Raji (cell line): ENCODE results near the gene PCDHGA3.
A peak's percentile ranks its signal among the peaks of the same experiment; 100 is the strongest.

Experiments used
- POLR2A ChIP-seq: IDR thresholded peaks from 2 replicates; pipeline ENCODE4 v1.6.1; 2011; ENCODE audit warnings: low read depth, low read length, control low read depth; ENCODE audit not compliant: insufficient read depth

The PCDHGA3 gene

DNA sequence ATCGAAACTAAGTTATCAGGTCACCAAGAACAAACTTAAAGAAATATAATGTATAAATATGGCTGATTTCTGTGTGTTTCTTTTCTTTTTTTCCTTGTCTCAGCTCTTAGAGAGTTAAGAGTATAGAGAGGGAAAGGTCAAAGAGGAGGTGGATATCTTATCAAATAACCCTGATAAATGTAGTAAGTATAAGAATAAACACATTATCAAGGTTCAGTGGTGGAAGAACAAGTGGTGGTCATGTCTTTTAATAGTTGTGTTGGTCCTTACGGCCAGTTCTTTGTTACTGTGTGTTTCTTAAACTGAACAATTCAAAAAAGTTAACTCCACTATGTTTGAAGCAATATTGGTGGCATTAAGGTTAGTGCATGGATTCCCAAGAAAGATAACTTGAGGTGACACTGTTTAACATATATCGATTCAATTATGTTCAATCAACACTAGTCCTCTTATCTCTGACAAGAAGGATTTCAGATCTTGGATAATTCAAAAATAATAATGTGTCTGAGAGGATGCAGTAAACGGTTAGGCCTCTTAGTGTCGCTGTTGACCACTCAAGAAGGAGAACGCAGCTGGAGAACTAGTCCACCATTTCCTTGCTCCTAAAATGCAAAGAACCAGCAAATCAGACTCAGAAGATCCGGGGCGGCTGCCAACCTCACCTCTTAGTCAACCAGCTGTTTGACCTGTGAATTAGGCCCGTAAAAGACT, at the start of gene PCDHGA3:
PCDHGA3 (plus strand) TSS at position 588 of the 711 bp plus-strand sequence. CDS start 205 bp downstream, outside the sequence.
- TF ChIP-seq POLR2A: no peak

GRCh38 chr5:141298376-141298775, 45.3 kb upstream of the PCDHGA3 start:
- TF ChIP-seq POLR2A: no peak

- TF ChIP-seq POLR2A: no peak
Observed at GRCh38 chr5:141303756-141304155, 39.9 kb upstream of the PCDHGA3 start, which contains the start of gene SLC25A2. SLC25A2 (minus strand) TSS chr5:141304049; CDS start chr5:141303865, 184 bp downstream.

GRCh38 chr5:141306630-141307029, 37.0 kb upstream of the PCDHGA3 start:
- TF ChIP-seq POLR2A: no peak

DNA sequence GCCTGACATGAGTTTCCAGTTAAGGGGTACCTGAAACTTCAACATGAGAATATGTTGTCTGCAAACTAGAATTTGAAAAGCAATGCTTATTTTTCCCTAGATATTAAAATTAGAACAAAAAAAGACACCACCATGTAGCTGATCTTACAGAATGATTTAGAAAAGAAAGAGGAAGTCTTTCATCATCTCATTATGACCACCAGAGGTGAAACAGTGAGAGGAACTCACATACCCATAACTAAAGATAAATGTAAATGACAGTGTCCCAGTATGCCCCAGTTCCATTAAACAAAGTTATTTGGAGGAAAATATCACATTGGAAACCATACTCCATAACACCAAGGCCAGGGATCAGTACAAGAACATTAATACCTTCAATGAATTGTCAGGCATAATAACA, 29.9 kb upstream of the PCDHGA3 start:
- no peak for TF ChIP-seq POLR2A

DNA sequence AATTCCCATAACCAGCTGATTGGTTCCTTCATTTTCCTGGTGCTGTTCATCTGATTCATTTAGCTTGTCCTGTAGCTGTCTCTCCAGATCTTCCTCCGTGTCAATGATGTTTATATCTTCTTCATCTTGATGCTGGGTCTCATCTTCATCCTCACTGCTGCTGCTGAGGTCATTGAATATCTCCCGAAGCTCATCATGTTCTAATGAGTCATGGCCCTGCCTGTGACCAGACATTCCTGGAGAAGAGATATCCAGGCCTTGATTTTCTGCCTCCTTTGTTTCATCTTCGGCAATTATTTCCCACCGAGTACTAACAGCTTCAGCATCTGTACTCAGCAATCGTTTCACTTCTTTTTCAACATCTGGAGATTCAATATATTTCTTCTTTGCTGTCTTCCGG, 24.4 kb upstream of the PCDHGA3 start:
- no peak for TF ChIP-seq POLR2A

GRCh38 chr5:141319699-141320098, 23.9 kb upstream of the PCDHGA3 start:
- TF ChIP-seq POLR2A: no peak

GRCh38 chr5:141320225-141321169, 23.1 kb upstream of the PCDHGA3 start, which contains the start of gene TAF7:
TAF7 (minus strand) TSS chr5:141320784; CDS start chr5:141320044, 740 bp downstream.
- peak; percentile 97 for TF ChIP-seq POLR2A

- no peak for TF ChIP-seq POLR2A
Observed at GRCh38 chr5:141322261-141322660, 21.4 kb upstream of the PCDHGA3 start.

GRCh38 chr5:141326088-141326854, 17.4 kb upstream of the PCDHGA3 start:
- TF ChIP-seq POLR2A: no peak

GRCh38 chr5:141328231-141328630, 15.4 kb upstream of the PCDHGA3 start:
- no peak for TF ChIP-seq POLR2A

- TF ChIP-seq POLR2A: no peak
Observed at GRCh38 chr5:141330299-141331080, 13.1 kb upstream of the PCDHGA3 start, which contains the start of gene PCDHGA1. PCDHGA1 (plus strand) TSS chr5:141330514.

GRCh38 chr5:141338538-141339306, 4.9 kb upstream of the PCDHGA3 start, which contains the start of gene PCDHGA2:
PCDHGA2 (plus strand) TSS chr5:141338760.
- TF ChIP-seq POLR2A: no peak
